GM23338 (cell line): ENCODE results near the gene DHDDS. TPM values are rescaled to one million over a fixed set of nuclear protein-coding genes. Genes with fewer than 3 reads are reported as not detected.

Experiments
- ATAC-seq: fragments of 200-7000 bp; cut with Tn5 transposase; 3 replicates; pipeline ENCODE4 v1.9.1; 2020
- DNase-seq: peaks from one replicate; pipeline ENCODE4 v3.0.0-alpha.2; 2015; ENCODE audit warnings: low spot score
- H2AFZ ChIP-seq: fragments of 200-600 bp; sonication (generic); 2 replicates; pipeline ENCODE4 v1.8.0; 2016; ENCODE audit warnings: antibody characterized with exemption, mild to moderate bottlenecking, moderate library complexity
- H3F3A ChIP-seq: fragments of 200-600 bp; sonication (generic); replicated peaks from 2 replicates; pipeline ENCODE4 v1.8.0; 2017; ENCODE audit warnings: antibody characterized with exemption, mixed run types, low read depth
- H3K27ac ChIP-seq: fragments of 200-600 bp; sonication (generic); 2 replicates; pipeline ENCODE4 v1.6.1; 2016; ENCODE audit warnings: low read depth
- H3K27me3 ChIP-seq: fragments of 200-600 bp; sonication (generic); 2 replicates; pipeline ENCODE4 v1.8.0; 2016; ENCODE audit warnings: mild to moderate bottlenecking, mixed run types, moderate library complexity; ENCODE audit not compliant: insufficient read depth
- H3K36me3 ChIP-seq: fragments of 200-600 bp; sonication (generic); 2 replicates; pipeline ENCODE4 v1.8.0; 2016; ENCODE audit warnings: mild to moderate bottlenecking; ENCODE audit not compliant: insufficient read depth
- H3K4me1 ChIP-seq: fragments of 200-600 bp; sonication (generic); 2 replicates; pipeline ENCODE4 v1.8.0; 2016; ENCODE audit warnings: mild to moderate bottlenecking, moderate library complexity; ENCODE audit not compliant: insufficient read depth
- H3K4me2 ChIP-seq: fragments of 200-600 bp; sonication (generic); 2 replicates; pipeline ENCODE4 v1.7.1; 2017; ENCODE audit warnings: mixed run types
- H3K4me3 ChIP-seq: fragments of 200-600 bp; sonication (generic); 2 replicates; pipeline ENCODE4 v1.6.1; 2016; ENCODE audit warnings: mixed run types
- H3K79me2 ChIP-seq: fragments of 200-600 bp; sonication (generic); replicated peaks from 2 replicates; pipeline ENCODE4 v1.8.0; 2017; ENCODE audit warnings: mild to moderate bottlenecking; ENCODE audit not compliant: insufficient read depth
- H3K9me2 ChIP-seq: fragments of 200-600 bp; sonication (generic); 2 replicates; pipeline ENCODE4 v1.8.0; 2017; ENCODE audit not compliant: insufficient read depth
- H4K20me1 ChIP-seq: fragments of 200-600 bp; sonication (generic); replicated peaks from 2 replicates; pipeline ENCODE4 v1.8.0; 2017; ENCODE audit warnings: mild to moderate bottlenecking; ENCODE audit not compliant: insufficient read depth
- H3K27ac Mint-ChIP-seq: 2 replicates; pipeline ENCODE4 v1.8.0; 2020; ENCODE audit warnings: inconsistent platforms, mild to moderate bottlenecking, moderate library complexity, mixed read lengths
- H3K27me3 Mint-ChIP-seq: 3 replicates; pipeline ENCODE4 v1.8.0; 2022; ENCODE audit warnings: low read depth, mild to moderate bottlenecking, moderate library complexity, mixed read lengths, inconsistent platforms; ENCODE audit not compliant: insufficient read depth, poor library complexity
- H3K36me3 Mint-ChIP-seq: 3 replicates; pipeline ENCODE4 v1.8.0; 2021; ENCODE audit warnings: low read depth, mild to moderate bottlenecking, inconsistent platforms, moderate library complexity, mixed read lengths
- H3K4me1 Mint-ChIP-seq: 3 replicates; pipeline ENCODE4 v1.8.0; 2020; ENCODE audit warnings: mild to moderate bottlenecking, inconsistent platforms, mixed read lengths
- H3K4me3 Mint-ChIP-seq: 3 replicates; pipeline ENCODE4 v1.8.0; 2021; ENCODE audit warnings: moderate library complexity, mild to moderate bottlenecking, inconsistent platforms, mixed read lengths
- H3K9me3 Mint-ChIP-seq: 3 replicates; pipeline ENCODE4 v1.8.0; 2020; ENCODE audit warnings: moderate library complexity, mild to moderate bottlenecking, inconsistent platforms, mixed read lengths
- CREB1 ChIP-seq: fragments of 250-450 bp; sonication (Bioruptor Pico); IDR thresholded peaks from 2 replicates; pipeline ENCODE4 v1.5.0; 2020; ENCODE audit warnings: low read depth, mild to moderate bottlenecking, moderate library complexity
- CTCF ChIP-seq, 2 experiments: fragments of 200-600 bp in 1 of 2; sonication (generic) in 1 of 2; conservative IDR thresholded peaks; 2 replicates each; pipeline versions ENCODE4 v1.5.1 to v1.6.1; 2016 to 2017; ENCODE audit warnings: antibody characterized with exemption in 2 of 2, low read depth in 2 of 2, mild to moderate bottlenecking in 2 of 2, moderate library complexity in 1 of 2
- ETS1 ChIP-seq: IDR thresholded peaks from 2 replicates; pipeline ENCODE4 v1.6.1; 2016; ENCODE audit warnings: antibody characterized with exemption
- EZH2phosphoT487 ChIP-seq: fragments of 200-600 bp; sonication (generic); IDR thresholded peaks from one replicate; pipeline ENCODE4 v1.8.1; 2018; ENCODE audit warnings: antibody characterized with exemption; ENCODE audit not compliant: unreplicated experiment
- JUNB ChIP-seq: IDR thresholded peaks from one replicate; pipeline ENCODE4 v1.6.1; 2016; ENCODE audit warnings: antibody characterized with exemption; ENCODE audit not compliant: unreplicated experiment
- NANOG ChIP-seq: IDR thresholded peaks from 2 replicates; pipeline ENCODE4 v1.6.1; 2016; ENCODE audit warnings: antibody characterized with exemption, borderline replicate concordance
- POLR2AphosphoS5 ChIP-seq: IDR thresholded peaks from 2 replicates; pipeline ENCODE4 v1.6.1; 2016; ENCODE audit warnings: antibody characterized with exemption, low read depth
- STAT1 ChIP-seq: IDR thresholded peaks from one replicate; pipeline ENCODE4 v1.6.1; 2016; ENCODE audit warnings: antibody characterized with exemption; ENCODE audit not compliant: unreplicated experiment
- ZNF114 ChIP-seq: fragments of 250-450 bp; sonication (Bioruptor Pico); IDR thresholded peaks from 2 replicates; pipeline ENCODE4 v1.5.0; 2020; ENCODE audit warnings: mild to moderate bottlenecking, moderate library complexity
- ZNF462 ChIP-seq: fragments of 250-450 bp; sonication (Bioruptor Pico); IDR thresholded peaks from 2 replicates; pipeline ENCODE4 v1.5.0; 2020; ENCODE audit warnings: mild to moderate bottlenecking, moderate library complexity
- polyA plus RNA-seq: library from polyadenylated mRNA; unstranded; fragments of >200 nt; fragmentation: Nextera tagmentation; extraction: Ambion mirVana; gene quantifications from 2 replicates; pipeline ENCODE4 v1.2.1, GENCODE V29; 2016
- total RNA-seq: library from RNA; depleted of rRNA; stranded (reverse); fragments of >200 nt; shearing (Covaris generic); gene quantifications from 2 replicates; pipeline ENCODE4 v1.2.3, GENCODE V29; 2014

The DHDDS gene
- total and polyA plus RNA-seq, 2 experiments from 2014 or later = 32.6 to 49.5 TPM

- TF ChIP-seq STAT1 = no peak
- TF ChIP-seq ETS1 = no peak
These were observed 33.1 kb upstream of the DHDDS start (continued) for GRCh38 chr1:26399034-26399433.

GRCh38 chr1:26401891-26402290, 30.2 kb upstream of the DHDDS start:
- Mint-ChIP-seq H3K36me3 (no peaks in the 10 kb centered on the region), H3K27ac (no peak overlapping the region), H3K9me3 (no peaks in the 10 kb centered on the region), H3K27me3 (peaks cover 6% of the 10 kb centered on the region), H3K4me3 (no peak overlapping the region), H3K4me1 (peaks cover 2% of the 10 kb centered on the region; the same call in 2 of the 3 replicates)
- ATAC-seq (no peak), DNase-seq (no peak)
- no peaks in the 10 kb centered on the region for H3K9me2 ChIP-seq
- no peak overlapping the region for H3K27ac ChIP-seq
- no peaks in the 10 kb centered on the region for H3F3A ChIP-seq
- H4K20me1 ChIP-seq = 0 out of 2 replicates have a peak, but pooled peaks cover 2% of the 10 kb centered on the region
- TF ChIP-seq EZH2phosphoT487 (no peak), CREB1 (CRISPR knock-in tag) (no peak), POLR2AphosphoS5 (no peak), ZNF114 (CRISPR knock-in tag) (no peak), NANOG (no peak), CTCF (conservative IDR thresholded peaks at IDR 0.05; ENCODE audit: low read depth in 2 of 2) (no peak), ZNF462 (CRISPR knock-in tag) (no peak), JUNB (no peak)
- H3K27me3 ChIP-seq = no peaks in the 10 kb centered on the region
- no peak overlapping the region for H3K4me3 ChIP-seq
- H3K36me3 ChIP-seq = no peaks in the 10 kb centered on the region
- no peaks in the 10 kb centered on the region for H3K4me1 ChIP-seq
- H3K4me2 ChIP-seq = no peak overlapping the region
- no peaks in the 10 kb centered on the region for H3K79me2 ChIP-seq
- no peak overlapping the region for H2AFZ ChIP-seq
